Aortic smooth muscle cell (primary cell): ENCODE measurements around the gene GCNT4. TPM values are rescaled to one million over a fixed set of nuclear protein-coding genes. Genes with fewer than 3 reads are reported as not detected.

Experiments
- total RNA-seq: library from RNA; depleted of rRNA; stranded (reverse); fragments of >200 nt; gene quantifications from 2 replicates; pipeline ENCODE4 v1.2.3, GENCODE V29; 2014

The GCNT4 gene, protein sequence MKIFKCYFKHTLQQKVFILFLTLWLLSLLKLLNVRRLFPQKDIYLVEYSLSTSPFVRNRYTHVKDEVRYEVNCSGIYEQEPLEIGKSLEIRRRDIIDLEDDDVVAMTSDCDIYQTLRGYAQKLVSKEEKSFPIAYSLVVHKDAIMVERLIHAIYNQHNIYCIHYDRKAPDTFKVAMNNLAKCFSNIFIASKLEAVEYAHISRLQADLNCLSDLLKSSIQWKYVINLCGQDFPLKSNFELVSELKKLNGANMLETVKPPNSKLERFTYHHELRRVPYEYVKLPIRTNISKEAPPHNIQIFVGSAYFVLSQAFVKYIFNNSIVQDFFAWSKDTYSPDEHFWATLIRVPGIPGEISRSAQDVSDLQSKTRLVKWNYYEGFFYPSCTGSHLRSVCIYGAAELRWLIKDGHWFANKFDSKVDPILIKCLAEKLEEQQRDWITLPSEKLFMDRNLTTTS
- total RNA-seq = 2.5 and 3.5 TPM in 2 replicates

DNA sequence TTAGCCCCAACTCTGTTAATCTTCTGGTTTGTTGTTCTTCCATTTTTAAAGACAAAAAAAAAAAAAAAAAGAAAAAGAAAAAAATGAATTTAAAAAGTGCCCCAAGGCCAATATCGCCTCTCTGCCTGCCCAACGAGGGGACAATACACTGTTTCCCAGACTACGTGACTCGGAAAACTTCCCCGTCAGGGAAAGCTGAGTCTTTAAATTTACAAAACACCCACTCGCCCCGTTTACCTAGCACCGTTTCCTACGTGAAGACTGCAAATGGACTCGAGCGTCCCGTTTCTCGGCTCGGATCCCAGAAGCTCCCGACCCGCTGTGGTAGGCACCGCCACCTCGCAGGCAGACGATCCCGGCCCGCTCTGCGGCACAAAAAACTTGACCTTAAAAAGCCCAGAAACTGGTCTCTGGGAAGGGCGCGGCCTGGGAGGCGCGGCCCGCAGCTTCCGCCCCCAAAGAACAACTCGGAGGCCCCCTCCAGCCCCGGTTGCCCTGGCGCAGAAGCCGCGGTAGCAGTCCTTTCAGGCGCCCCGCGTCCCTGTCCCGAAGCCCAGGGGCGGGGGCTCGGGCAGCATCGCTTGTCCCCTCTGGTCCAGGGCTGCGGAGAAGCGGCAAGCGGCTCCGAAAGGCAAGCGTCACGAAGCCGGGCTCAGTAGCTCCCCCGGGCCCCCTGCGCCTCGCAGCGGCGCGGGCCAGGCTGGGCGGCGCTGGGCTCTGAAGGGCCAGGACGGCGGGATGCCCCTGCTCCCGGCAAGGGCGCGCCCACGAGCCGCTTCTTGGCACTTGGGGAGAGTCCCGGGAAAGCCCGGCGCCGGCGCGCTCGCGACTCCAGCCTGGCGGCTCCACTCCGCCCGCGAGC lies at the start of gene GCNT4:
Gene GCNT4, minus strand, starts transcription at position 367 of the 862 bp plus-strand sequence. CDS start 22,521 bp downstream, outside the sequence.

Other genes with a start within 250 kb of the GCNT4 start
- gene FAM169A, start 186.2 kb downstream of the GCNT4 start, total RNA-seq = 0.19 and 0.40 TPM in 2 replicates
- gene ANKRD31, start 184.3 kb upstream of the GCNT4 start, total RNA-seq = 0.06 and 0.13 TPM in 2 replicates